NB4 (cell line): ENCODE measurements around the gene AGPS.

Experiments
- DNase-seq: peaks from one replicate; pipeline ENCODE4 v3.0.0; 2010; ENCODE audit warnings: low read depth
- H3K4me3 ChIP-seq: one replicate; pipeline ENCODE4 v1.5.1; 2011; ENCODE audit warnings: mild to moderate bottlenecking, low read depth, low read length, moderate library complexity
- MYC ChIP-seq: IDR thresholded peaks from 2 replicates; pipeline ENCODE4 v1.6.1; 2011; ENCODE audit warnings: low read depth, low read length
- POLR2A ChIP-seq: IDR thresholded peaks from 2 replicates; pipeline ENCODE4 v1.6.1; 2011; ENCODE audit warnings: mild to moderate bottlenecking; ENCODE audit not compliant: insufficient read length; ENCODE audit errors: extremely low read depth
- TF ChIP-seq, protein P1 (sequence below): IDR thresholded peaks from one replicate; pipeline ENCODE4 v1.5.1; 2012; ENCODE audit warnings: low read depth, low read length
- TF ChIP-seq, protein P2 (sequence below): IDR thresholded peaks from 2 replicates; pipeline ENCODE4 v1.6.1; 2011; ENCODE audit warnings: low read depth, low read length

The AGPS gene

DNA sequence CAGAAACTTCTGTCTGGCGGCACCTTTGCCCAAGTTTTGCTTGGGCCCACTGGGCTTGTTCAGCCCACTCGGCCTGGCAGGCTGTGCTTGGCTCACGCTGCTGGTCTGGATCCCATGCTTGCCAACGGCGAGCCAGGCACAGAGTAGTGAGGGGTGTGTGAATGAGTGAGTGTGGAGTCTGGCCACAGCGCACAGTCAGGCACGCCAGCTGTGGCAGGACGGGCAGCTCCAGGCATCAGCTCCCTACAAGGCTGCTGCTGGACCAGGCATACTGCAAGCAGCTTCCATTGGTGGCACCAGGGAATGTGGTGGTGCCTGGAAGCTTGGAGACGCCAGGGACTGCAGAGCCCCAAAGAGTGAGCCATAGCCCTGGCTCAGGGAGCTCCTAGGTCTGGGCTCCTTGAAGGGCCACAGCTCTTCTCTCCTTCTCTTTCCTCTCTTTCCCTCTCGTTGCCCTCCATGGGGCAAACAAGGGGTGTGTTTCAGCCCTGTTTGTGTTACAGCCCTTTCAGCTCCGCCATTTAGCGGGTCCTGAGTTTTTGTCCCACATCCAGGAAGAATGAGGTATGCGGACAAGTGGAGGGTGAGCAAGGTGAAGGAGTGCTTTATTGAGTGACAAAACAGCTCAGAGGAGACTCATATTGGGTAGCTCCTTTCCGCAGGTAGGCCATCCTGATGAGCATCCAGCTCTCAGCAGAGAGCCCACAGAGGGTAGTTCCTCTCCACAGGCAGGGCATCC lies 73.0 kb downstream of the AGPS start:
- DNase-seq = no peak
- no peak overlapping the region for H3K4me3 ChIP-seq
- TF ChIP-seq, protein P1, sequence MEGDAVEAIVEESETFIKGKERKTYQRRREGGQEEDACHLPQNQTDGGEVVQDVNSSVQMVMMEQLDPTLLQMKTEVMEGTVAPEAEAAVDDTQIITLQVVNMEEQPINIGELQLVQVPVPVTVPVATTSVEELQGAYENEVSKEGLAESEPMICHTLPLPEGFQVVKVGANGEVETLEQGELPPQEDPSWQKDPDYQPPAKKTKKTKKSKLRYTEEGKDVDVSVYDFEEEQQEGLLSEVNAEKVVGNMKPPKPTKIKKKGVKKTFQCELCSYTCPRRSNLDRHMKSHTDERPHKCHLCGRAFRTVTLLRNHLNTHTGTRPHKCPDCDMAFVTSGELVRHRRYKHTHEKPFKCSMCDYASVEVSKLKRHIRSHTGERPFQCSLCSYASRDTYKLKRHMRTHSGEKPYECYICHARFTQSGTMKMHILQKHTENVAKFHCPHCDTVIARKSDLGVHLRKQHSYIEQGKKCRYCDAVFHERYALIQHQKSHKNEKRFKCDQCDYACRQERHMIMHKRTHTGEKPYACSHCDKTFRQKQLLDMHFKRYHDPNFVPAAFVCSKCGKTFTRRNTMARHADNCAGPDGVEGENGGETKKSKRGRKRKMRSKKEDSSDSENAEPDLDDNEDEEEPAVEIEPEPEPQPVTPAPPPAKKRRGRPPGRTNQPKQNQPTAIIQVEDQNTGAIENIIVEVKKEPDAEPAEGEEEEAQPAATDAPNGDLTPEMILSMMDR = no peak
- no peak for TF ChIP-seq POLR2A
- TF ChIP-seq MYC = no peak
- TF ChIP-seq, protein P2, sequence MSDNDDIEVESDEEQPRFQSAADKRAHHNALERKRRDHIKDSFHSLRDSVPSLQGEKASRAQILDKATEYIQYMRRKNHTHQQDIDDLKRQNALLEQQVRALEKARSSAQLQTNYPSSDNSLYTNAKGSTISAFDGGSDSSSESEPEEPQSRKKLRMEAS = no peak

DNA sequence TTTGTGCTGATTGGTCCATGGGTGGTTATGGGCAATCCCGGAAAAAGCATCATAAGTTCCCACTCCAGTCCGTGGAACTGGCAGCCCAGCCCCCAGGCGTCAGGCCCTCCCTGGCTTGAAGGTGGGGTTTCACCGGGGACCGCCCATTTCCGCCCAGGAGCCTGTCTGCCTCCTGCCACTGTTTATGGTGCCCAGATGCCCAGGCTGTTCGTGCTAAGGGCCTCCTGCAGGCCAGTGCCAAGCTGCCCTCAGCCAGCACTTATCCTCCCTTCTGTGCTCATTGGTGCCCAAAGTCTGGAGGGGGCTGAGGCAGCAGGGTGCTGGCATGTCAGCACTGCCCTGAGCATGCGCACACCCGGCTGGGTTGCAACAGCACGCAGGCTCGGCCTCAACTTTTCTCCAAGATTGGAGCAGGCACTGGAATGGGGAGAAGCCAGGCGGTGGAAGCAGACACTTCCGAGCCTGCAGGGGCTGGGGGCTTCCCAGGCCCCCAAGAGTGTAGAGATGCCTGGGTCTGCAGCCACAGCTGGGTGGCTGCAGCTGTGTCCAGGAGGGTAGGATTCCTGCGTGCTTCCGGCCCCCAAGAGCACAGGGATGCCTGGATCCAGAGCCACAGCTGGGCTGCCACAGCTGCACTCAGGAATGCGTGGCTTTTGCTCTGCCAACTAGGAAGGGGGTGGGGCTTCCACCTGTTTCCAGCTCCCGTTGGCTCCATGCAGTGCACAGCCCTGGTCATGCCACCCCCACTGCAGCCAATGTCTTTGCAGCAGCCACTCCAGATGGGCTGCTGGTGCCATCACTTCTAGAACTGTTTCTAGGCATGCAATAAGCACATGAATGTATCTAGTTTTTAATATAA lies 74.0 kb downstream of the AGPS start:
- no peak for DNase-seq
- TF ChIP-seq POLR2A (no peak), MYC (no peak)
- TF ChIP-seq, protein P1 = no peak
- TF ChIP-seq, protein P2 = no peak
- H3K4me3 ChIP-seq = no peak overlapping the region

DNA sequence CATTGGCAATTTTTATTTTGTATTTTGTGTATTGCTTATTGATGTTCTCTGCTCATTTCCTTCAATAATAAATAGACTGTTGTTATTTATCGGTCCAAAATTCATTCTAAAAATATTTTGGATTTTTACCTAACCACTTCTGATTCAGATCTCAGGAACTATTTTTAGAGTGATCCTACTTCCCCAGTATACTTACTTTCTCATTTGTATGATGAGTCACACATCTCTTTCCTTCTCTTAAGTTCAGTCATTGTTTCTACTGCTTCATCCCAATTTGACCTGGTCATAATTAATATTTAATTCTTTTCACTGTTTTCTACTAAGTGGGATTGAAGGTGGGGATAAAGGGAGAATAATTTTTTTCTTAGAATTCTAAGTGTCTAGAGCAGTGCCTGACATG lies 75.1 kb downstream of the AGPS start:
- no peak overlapping the region for H3K4me3 ChIP-seq
- DNase-seq = peak; percentile 11
- TF ChIP-seq, protein P1 = no peak
- TF ChIP-seq MYC (no peak), POLR2A (no peak)
- TF ChIP-seq, protein P2 = no peak

DNA sequence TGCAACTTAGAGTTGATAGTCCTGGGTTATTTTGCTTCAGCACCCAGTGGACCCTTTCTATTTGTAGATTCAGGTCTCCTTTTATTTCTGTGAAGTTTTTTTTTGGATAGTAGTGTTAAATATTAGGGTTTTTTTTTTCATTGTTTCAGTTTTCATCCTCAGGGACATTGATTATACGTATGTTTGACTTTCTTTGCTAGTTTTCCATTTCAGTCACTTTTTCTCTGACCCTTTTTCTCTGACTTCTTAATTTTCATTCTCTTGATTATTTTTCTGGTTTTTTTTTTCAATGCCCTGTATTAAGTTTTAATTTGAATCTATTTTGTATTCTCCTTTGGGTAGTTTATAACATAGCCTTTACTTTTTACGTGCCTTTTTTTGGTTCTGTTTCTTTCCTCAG lies 79.4 kb downstream of the AGPS start:
- no peak overlapping the region for H3K4me3 ChIP-seq
- no peak for DNase-seq
- TF ChIP-seq, protein P2 = no peak
- no peak for TF ChIP-seq POLR2A

DNA sequence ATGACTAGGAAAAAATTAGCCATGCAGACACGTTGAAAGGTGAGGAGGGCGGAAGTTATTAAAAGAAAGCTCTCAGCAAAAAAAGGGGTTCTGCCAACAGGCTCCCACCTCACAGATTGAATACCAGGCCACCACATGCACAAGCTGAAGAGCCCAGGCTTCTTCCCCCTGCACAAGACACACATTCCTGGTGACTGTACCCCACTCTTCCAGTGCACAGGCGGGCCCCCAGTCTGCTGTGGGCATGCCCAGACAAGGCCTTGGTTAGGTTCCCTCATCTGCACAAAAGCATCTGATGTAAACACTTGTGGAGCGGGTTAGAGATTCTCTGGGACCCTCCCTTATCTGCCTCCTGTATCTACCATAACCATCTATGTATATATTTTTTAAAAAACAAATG lies 81.7 kb downstream of the AGPS start:
- TF ChIP-seq, protein P1 = no peak
- TF ChIP-seq, protein P2 = no peak
- TF ChIP-seq MYC = no peak
- TF ChIP-seq POLR2A = no peak
- no peak overlapping the region for H3K4me3 ChIP-seq
- no peak for DNase-seq

DNA sequence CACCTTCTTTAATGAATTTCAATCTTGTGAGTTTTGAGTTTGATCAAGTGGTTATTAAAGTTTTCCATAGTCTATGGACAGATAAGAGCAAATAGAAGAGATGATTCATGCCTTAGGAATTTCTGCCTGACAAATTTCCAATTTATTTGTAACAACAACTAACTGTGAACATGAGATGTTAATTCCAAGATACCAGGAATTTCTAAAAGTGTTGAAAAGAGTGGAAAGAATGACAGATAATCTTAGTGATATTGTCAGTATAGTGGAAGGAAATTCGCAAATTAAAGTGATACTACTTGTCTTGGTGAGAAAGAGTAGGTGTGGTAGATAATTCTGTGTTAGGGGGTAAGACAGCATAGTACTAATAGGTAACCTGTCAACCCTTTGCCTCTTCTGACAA lies 82.4 kb downstream of the AGPS start:
- DNase-seq = no peak
- H3K4me3 ChIP-seq = no peak overlapping the region
- TF ChIP-seq, protein P2 = no peak
- TF ChIP-seq POLR2A (no peak), MYC (no peak)
- TF ChIP-seq, protein P1 = no peak
